ENCODE measurements around the gene RUNX1.

The RUNX1 gene

GRCh38 chr21:34744801-34745200, 304.3 kb downstream of the RUNX1 start:
- DNase-seq (ENCODE audit: low spot score in 2 of 2) (no peak), ATAC-seq (ENCODE audit: low read depth) (no peak)
- Mint-ChIP-seq H3K4me3 (no peak overlapping the region), H3K27ac (no peak overlapping the region), H3K36me3 (no peaks in the 10 kb centered on the region), H3K4me1 (no peaks in the 10 kb centered on the region), H3K27me3 (peaks cover 14% of the 10 kb centered on the region), H3K9me3 (no peaks in the 10 kb centered on the region)

DNA sequence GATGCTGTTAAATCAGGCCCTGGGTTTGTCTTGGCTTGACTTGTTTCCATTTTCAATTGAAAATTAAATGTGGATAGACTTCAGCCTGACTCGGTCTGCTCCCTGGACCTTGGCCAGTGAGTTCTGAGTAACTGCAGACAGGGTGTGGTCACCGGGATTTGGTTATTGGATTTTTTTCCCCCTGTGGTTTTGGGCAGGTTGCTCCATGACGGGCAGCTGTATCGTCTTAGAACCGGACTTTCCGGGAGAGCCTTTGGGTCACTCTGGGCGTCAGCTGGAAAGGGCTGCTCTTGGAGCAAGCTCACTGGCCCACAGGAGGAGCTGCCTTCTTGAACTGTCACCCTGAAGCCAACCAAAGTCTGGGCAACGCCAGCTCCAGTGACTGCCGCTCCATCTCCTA, 305.3 kb downstream of the RUNX1 start:
- H3K4me3 Mint-ChIP-seq, result no peak overlapping the region
- no peak for DNase-seq (ENCODE audit: low spot score in 2 of 2)

GRCh38 chr21:34743285-34743684, 305.8 kb downstream of the RUNX1 start:
- Mint-ChIP-seq H3K27me3 (peaks cover 19% of the 10 kb centered on the region), H3K27ac (no peak overlapping the region), H3K4me3 (no peak overlapping the region), H3K36me3 (no peaks in the 10 kb centered on the region), H3K9me3 (no peaks in the 10 kb centered on the region), H3K4me1 (no peaks in the 10 kb centered on the region)
- no peak for DNase-seq (ENCODE audit: low spot score in 2 of 2)
- no peak for ATAC-seq (ENCODE audit: low read depth)

More for the DNA sequence above, 305.3 kb downstream of the RUNX1 start:
- peaks cover 16% of the 10 kb centered on the region for H3K27me3 Mint-ChIP-seq
- no peaks in the 10 kb centered on the region for H3K36me3 Mint-ChIP-seq
- H3K9me3 Mint-ChIP-seq, result no peaks in the 10 kb centered on the region
- no peaks in the 10 kb centered on the region for H3K4me1 Mint-ChIP-seq
- H3K27ac Mint-ChIP-seq, result no peak overlapping the region
- no peak for ATAC-seq (ENCODE audit: low read depth)

DNA sequence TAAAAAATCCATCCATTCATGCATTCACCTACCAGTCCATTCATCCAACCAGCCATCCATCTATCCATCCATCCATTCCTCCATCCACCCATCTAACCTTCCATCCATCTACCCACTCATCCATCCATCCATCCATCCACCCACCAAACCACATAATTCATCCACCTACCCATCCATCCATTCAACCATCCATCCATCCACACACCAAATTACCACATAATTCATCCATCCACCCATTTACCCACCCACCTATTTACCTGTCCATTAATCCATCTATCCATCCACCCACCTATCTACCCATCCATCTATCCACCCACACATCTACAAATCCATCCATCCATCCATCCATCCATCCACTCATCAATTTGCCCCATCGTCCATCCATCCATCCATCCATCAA, 308.9 kb downstream of the RUNX1 start:
- no peak for ATAC-seq (ENCODE audit: low read depth)
- no peaks in the 10 kb centered on the region for H3K4me1 Mint-ChIP-seq

More for the DNA sequence above, 308.9 kb downstream of the RUNX1 start:
- no peak overlapping the region for H3K4me3 Mint-ChIP-seq
- no peaks in the 10 kb centered on the region for H3K36me3 Mint-ChIP-seq
- H3K9me3 Mint-ChIP-seq, result no peaks in the 10 kb centered on the region
- DNase-seq (ENCODE audit: low spot score in 2 of 2), result no peak
- no peak overlapping the region for H3K27ac Mint-ChIP-seq
- peaks cover 23% of the 10 kb centered on the region for H3K27me3 Mint-ChIP-seq
